ENCODE measurements around the gene SIAE. TPM values are rescaled to one million over a fixed set of nuclear protein-coding genes. Genes with fewer than 3 reads are reported as not detected.

SIAE gene
- total and polyA plus RNA-seq, 2 of the 4 experiments (the other 2 are of a cell fraction), result 4.7 to 12.0 TPM

- H3K27ac ChIP-seq (ENCODE audit: insufficient read depth, low read length), result no peak overlapping the region
- H2AFZ ChIP-seq (replicated peaks; ENCODE audit: low read length, poor library complexity), result no peak overlapping the region
- DNase-seq (no peak), ATAC-seq (ENCODE audit: low read depth) (no peak)
- H2BK20ac ChIP-seq (ENCODE audit: low read depth, low read length), result no peak overlapping the region
- H3K4me2 ChIP-seq (ENCODE audit: low read depth, low read length), result no peak overlapping the region
- no peak overlapping the region for H3K18ac ChIP-seq (ENCODE audit: low read depth, low read length)
- ChIA-PET POLR2A (ENCODE audit: unreplicated experiment) (no interaction called here), CTCF (interaction anchor here (0.7 to 1.1 kb wide), 3 partner anchors 10 to 68 kb away, joined by 3 read pairs; no protein-coding TSS in a partner anchor)
- peak overlapping the region; percentile 28; the same call in 1 of the 2 replicates for H2BK120ac ChIP-seq (ENCODE audit: low read depth, low read length)
- no CpG with 5 or more reads among the region's 5 CpGs for WGBS, 2 experiments (ENCODE audit: extremely low coverage in 2 of 2, insufficient read length in 1 of 2)
- no peak for TF ChIP-seq POLR2A (IDR thresholded peaks at IDR 0.05; ENCODE audit: low read depth, low read length)
- no peak for TF ChIP-seq CHD1 (IDR thresholded peaks at IDR 0.05; ENCODE audit: low read depth, low read length)
- TF ChIP-seq SMC3 (IDR thresholded peaks at IDR 0.05; ENCODE audit: low read depth, low read length), result no peak
- H3K23ac ChIP-seq (ENCODE audit: low read depth, low read length), result no peak overlapping the region
- H3K9me3 ChIP-seq (ENCODE audit: control insufficient read depth, insufficient read depth, low read length), result peaks cover 7% of the 10 kb centered on the region; the same call in 1 of the 2 replicates
- no peak overlapping the region for H3K4me3 ChIP-seq (ENCODE audit: insufficient read depth, low read depth, low read length)
- in situ Hi-C loops (cut with MboI; ENCODE audit: low sequenced_read_pairs), result no loop called here
- dilution Hi-C loops (cut with HindIII; ENCODE audit: low sequenced_read_pairs, unreplicated experiment), result no loop called here
- H3K27me3 ChIP-seq (ENCODE audit: control insufficient read depth, insufficient read depth, low read length), result no peaks in the 10 kb centered on the region
- no peak overlapping the region for H4K91ac ChIP-seq (ENCODE audit: insufficient read depth, low read depth, low read length)
- peaks cover 5 to 12% of the 10 kb centered on the region in 2 experiments; a peak in 3 of 4 replicates for H3K79me1 ChIP-seq (ENCODE audit: low read depth in 1 of 2, low read length in 2 of 2)
- H4K20me1 ChIP-seq (ENCODE audit: insufficient read depth, low read length), result no peaks in the 10 kb centered on the region
- H2AK9ac ChIP-seq (replicated peaks; ENCODE audit: low read depth, low read length, poor library complexity), result no peak overlapping the region
- peaks cover 6% of the 10 kb centered on the region for H3K4me1 ChIP-seq (ENCODE audit: control insufficient read depth, insufficient read depth, low read length)
- H3K56ac ChIP-seq (ENCODE audit: extremely low read depth, insufficient read depth, low read length), result no peak overlapping the region
- peaks cover 4% of the 10 kb centered on the region; the same call in 1 of the 2 replicates for H3K9me1 ChIP-seq (ENCODE audit: insufficient read depth, low read length)
- no TSS peak for BruUV-seq (replicated peaks)
- H3K36me3 ChIP-seq (ENCODE audit: control insufficient read depth, insufficient read depth, low read length), result no peaks in the 10 kb centered on the region
- peak overlapping the region; percentile 22; the same call in 1 of the 2 replicates for H3K4ac ChIP-seq (ENCODE audit: low read depth, low read length)
- 0 out of 2 replicates have a peak overlapping the region, but pooled peaks have one; percentile 44 for H2AK5ac ChIP-seq (ENCODE audit: low read depth, low read length)
- no peak overlapping the region for H3K14ac ChIP-seq (replicated peaks; ENCODE audit: low read depth, low read length)
- no peak overlapping the region for H4K5ac ChIP-seq (ENCODE audit: low read depth, low read length)
- intact Hi-C loops (cut with micrococcal nuclease), result loop anchor here (5.0 to 10.0 kb wide), 2 partner anchors 39 to 66 kb away; no protein-coding TSS in a partner anchor
- H4K8ac ChIP-seq (ENCODE audit: low read depth in 2 of 2, low read length in 2 of 2), result no peak overlapping the region
- H2BK15ac ChIP-seq (ENCODE audit: low read depth, low read length), result peak overlapping the region; percentile 9; the same call in 1 of the 3 replicates
- H3K9ac ChIP-seq (ENCODE audit: low read depth, low read length), result no peak overlapping the region
- no peak overlapping the region for H2BK5ac ChIP-seq (ENCODE audit: low read depth, low read length, poor library complexity, severe bottlenecking)
These were observed 4.9 kb upstream of the SIAE start for GRCh38 chr11:124678416-124678815.
